H4 (cell line): ENCODE measurements around the gene MOB3A. TPM values are rescaled to one million over a fixed set of nuclear protein-coding genes. Genes with fewer than 3 reads are reported as not detected.
"Not testable (repeated sequence)": the region's sequence is repeated elsewhere in the genome, so short reads cannot be mapped to it uniquely, and the experiment has no call there.

Experiments
- DNase-seq: peaks from one replicate; pipeline ENCODE4 v3.0.0-alpha.2; 2015; ENCODE audit warnings: low spot score
- total RNA-seq: library from RNA; depleted of rRNA; stranded (reverse); fragments of >200 nt; shearing (Covaris generic); gene quantifications from 2 replicates; pipeline ENCODE4 v1.2.3, GENCODE V29; 2014; rRNA removed

The MOB3A gene
- total RNA-seq, 1 experiment from 2014 or later: 9.0 TPM

DNA sequence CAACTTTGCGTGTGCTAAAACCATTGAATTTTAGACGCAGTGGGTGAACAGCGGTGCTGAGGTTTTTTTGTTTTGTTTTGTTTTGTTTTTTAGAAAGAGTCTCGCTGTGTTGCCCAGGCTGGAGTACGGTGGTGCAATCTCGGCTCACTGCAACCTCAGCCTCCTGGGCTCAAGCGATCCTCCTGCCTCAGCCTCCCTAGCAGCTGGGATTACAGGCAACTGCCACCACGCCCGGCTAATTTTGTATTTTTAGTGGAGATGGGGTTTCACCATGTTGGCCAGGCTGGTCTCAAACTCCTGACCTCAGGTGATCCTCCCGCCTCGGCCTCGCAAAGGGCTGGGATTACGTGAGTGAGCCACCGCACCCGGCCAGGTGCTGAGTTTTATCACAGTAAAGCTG is 61.9 kb downstream of the MOB3A start:
- not testable (repeated sequence) for DNase-seq

DNA sequence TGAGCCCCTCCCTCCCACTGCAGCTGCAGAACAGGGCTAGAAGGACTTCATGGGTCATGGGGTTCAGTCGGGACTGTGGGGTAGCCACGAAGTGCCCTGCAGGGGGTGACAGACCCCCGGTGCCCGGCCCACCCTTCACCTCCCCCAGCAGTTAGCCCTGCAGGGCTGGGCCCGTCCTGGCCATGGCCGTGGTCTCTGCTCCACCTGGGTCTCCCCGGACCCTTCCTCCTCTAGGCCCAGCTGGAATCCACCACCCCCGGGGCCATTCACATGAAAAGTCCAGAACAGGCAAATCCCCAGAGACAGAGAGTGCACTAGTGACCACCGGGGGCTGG is 62.3 kb downstream of the MOB3A start:
- no peak for DNase-seq

DNA sequence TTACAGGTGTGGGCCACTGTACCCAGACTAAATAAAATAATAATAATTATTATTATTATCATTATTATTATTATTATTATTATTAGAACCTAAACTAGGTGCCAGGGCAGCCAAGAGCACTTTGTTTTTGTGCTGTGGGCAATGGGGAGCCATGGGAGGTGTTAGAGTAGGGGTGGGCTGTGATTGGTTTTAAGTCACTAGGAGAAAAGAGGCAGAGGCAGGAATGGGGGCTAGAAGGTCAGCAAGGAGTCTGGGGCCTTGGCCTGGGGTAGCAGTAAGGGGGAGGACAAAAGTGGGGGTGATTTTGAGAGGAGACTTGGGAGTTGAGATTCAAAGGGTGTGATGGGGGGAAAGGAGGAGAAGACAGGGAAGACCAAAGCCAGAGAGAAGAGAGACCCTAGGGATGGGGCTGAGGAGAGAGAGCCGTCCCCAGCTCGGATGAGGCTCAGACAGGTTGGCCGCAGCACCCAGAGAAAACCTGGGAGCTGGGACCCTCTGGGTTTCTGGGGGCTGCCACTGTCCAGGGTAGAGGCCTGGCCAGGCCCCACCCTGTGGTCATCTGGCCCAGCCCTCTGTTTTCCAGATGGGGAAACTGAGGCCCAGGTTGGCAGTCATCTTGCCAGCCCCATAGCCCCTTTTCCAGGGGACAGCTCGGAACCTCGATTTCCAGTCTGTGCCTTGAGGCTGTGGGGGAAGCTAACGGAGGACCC is 62.9 kb downstream of the MOB3A start:
- no peak for DNase-seq

DNA sequence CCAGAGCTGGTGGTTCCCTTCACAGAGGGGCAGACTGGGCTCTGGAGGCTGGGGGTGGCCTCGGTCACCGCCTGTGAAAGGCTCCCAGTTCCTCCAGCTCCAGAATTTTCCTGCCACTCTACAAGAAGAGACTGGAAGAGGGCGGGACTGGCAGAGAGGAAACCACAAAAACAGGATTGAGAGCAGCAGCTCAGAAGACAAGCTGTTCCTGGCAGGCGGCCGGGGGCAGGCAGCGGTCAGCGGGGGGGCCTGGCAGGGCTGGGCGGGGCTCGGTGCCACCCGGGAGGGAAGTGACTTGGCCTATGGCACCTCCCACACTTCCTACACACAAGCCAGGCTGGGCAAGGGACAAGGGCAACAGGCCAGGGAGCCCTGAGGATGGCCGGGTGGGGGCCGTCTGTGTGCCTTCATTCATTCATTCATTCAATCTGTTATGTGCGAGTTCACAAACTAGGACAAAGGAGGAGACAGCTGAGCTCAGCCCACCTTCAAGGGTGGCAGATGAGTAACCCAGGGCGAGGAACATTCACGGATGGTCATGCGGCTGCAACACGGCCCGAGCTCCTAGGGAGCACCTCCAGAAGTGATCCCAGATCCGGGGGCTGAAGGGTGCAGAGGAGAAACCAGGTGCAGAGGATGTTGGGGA is 63.7 kb downstream of the MOB3A start:
- DNase-seq: peak; percentile 96

DNA sequence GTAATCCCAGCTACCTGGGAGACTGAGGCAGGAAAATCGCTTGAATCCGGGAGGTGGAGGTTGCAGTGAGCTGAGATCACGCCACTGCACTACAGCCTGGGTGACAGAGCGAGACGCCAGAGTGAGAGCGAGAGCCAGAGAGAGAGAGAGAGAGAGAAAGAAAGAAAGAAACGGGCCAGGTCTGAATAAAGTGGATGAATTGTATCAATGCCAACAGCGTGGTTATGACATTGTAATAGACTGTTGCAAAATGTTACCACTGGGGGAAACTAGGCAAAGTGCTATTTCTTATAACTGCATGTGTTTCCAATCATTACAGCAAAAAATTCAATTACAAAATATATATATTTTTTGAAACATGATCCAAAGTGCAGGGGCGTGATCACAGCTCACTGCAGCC is 68.8 kb downstream of the MOB3A start:
- no peak for DNase-seq

DNA sequence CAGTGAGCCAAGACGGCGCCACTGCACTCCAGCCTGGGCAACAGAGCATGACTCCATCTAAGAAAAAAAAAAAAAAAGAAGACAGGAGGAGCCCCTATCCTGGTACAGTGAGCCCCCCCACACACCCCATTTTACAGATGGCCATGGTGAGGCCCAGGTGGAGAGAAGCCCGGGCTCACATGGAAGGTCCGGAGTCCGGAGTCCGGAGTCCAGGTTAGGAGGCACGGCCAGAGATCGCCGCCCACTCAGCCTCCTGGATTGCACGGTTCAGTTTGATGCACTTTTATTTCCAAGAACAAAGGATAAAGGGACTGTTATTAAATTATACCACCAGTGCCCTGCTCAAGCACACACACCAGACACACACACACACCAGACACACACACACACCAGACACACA is 69.4 kb downstream of the MOB3A start:
- no peak for DNase-seq

DNA sequence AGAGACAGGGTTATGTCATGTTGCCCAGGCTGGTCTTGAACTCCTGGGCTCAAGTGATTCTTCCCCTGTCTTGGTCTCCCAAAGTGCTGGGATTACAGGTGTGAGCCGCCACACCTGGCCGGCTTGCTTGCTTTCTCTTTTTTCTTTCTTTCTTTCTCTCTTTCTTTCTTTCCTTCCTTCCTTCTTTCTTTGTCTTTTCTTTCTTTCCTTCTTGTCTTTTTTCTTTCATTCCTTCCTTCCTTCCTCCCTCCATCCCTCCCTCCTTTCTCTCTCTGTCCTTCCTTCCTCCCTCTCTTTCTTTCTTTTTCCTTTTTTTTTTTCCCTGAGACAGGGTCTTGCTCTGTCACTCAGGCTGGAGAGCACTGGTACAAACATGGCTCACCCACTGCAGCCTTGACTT is 73.8 kb downstream of the MOB3A start:
- DNase-seq: no peak

DNA sequence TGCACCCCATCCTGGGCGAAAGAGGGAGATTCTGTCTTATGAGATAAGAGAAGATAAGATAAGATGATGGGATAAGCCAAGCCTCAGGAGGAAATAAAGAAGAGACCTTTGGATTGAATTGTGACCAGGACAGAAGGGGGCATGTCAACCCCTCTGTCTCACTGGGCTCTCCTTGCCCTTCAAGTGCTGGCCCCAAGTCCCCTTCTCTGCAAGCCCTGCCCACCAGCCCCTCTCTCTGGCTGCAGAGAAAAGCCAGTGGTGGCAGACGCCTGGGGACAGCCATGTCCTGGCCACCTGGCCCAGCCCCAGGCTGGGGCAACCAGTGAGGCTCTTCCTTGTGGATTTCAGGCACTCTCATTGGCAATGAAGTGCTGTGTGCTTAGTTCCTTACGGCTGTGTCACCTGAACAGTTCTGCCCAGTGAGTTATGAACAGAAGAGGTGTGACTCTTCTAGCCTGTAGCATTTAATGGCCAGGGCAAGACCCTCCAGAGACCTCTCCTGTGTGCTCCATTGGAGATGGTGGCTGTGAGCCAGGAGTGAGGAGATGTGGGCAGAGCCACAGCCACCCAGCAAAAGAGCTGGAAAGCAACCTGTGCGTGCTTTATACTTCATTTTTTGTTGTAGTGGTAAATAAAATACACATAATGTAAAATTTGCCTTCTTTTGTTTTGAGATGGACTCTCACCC is 74.5 kb downstream of the MOB3A start:
- DNase-seq: no peak

Other genes starting within 250 kb of the MOB3A start
- 2.3 and 4.2 TPM in 2 replicates for gene REXO1, start 247.8 kb downstream of the MOB3A start, total RNA-seq
- 1.8 and 4.6 TPM in 2 replicates for gene KLF16, start 232.7 kb downstream of the MOB3A start, total RNA-seq
- 20.2 and 40.6 TPM in 2 replicates for gene ABHD17A, start 210.8 kb downstream of the MOB3A start, total RNA-seq
- gene ADAT3, start 190.9 kb downstream of the MOB3A start, total RNA-seq: 0.93 and 1.0 TPM in 2 replicates
- gene SCAMP4, start 190.9 kb downstream of the MOB3A start, total RNA-seq: 66.3 and 68.3 TPM in 2 replicates
- 23.2 and 36.6 TPM in 2 replicates for gene CSNK1G2, start 155.2 kb downstream of the MOB3A start, total RNA-seq
- gene BTBD2, start 80.6 kb downstream of the MOB3A start, total RNA-seq: 37.6 and 40.1 TPM in 2 replicates
- gene MKNK2, start 45.1 kb downstream of the MOB3A start, total RNA-seq: 33.9 and 49.6 TPM in 2 replicates
- gene IZUMO4, start 589 bp upstream of the MOB3A start, total RNA-seq: 1.3 and 4.2 TPM in 2 replicates
- gene AP3D1, start 55.2 kb upstream of the MOB3A start, total RNA-seq: 51.0 and 60.4 TPM in 2 replicates
- 1.5 and 6.8 TPM in 2 replicates for gene DOT1L, start 67.6 kb upstream of the MOB3A start, total RNA-seq
- 45.1 and 50.8 TPM in 2 replicates for gene PLEKHJ1, start 140.0 kb upstream of the MOB3A start, total RNA-seq
- 10.8 and 13.3 TPM in 2 replicates for gene SF3A2, start 140.5 kb upstream of the MOB3A start, total RNA-seq
- 0.68 and 1.0 TPM in 2 replicates for gene AMH, start 153.0 kb upstream of the MOB3A start, total RNA-seq
- gene JSRP1, start 160.1 kb upstream of the MOB3A start, total RNA-seq: 0.66 TPM in 1 of 2 replicates, not detected in the other
- 0.06 TPM in 1 of 2 replicates, not detected in the other for gene PEAK3, start 185.8 kb upstream of the MOB3A start, total RNA-seq
- gene LINGO3, start 211.8 kb upstream of the MOB3A start, total RNA-seq: 0.02 TPM in 1 of 2 replicates, not detected in the other
- 235 and 259 TPM in 2 replicates for gene LSM7, start 232.3 kb upstream of the MOB3A start, total RNA-seq
- gene SPPL2B, start 232.4 kb upstream of the MOB3A start, total RNA-seq: 9.3 and 10.2 TPM in 2 replicates